Mammary epithelial cell (primary cell): Measurements from ENCODE around the gene RAPGEF2.

ENCODE experiments used
- CTCF ChIP-seq, 2 donors: IDR thresholded peaks in 1 of 2; conservative IDR thresholded peaks in 1 of 2; 2 replicates each; pipeline ENCODE4 v1.5.1; 2011 to 2012; ENCODE audit warnings: inconsistent platforms in 2 of 2, low read length in 2 of 2, mild to moderate bottlenecking in 2 of 2, control low read depth in 1 of 2, low read depth in 1 of 2; ENCODE audit not compliant: insufficient read depth in 1 of 2; ENCODE audit errors: extremely low read depth in 1 of 2
- EZH2 ChIP-seq: IDR thresholded peaks from 2 replicates; pipeline ENCODE4 v1.6.1; 2012; ENCODE audit warnings: low read length, inconsistent platforms, borderline replicate concordance

DNA sequence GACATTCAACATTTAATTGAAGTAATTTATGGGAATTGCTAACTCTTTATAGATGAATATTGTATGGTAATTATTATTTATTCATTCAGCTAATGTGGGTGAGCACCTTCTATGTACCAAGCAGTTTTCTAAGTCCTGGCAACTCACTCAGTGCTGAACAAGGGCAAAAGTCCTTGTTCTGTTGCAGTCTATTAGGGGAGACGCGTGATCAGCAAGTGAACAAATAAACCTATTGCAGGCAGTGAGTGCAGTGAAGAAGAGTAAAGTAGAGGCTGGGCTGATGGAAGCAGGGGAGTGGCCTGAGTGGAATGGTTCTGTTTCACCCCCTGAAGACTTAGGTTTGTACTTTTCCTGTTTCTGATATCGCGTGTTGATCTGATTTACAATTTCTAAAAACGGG, 214.3 kb downstream of the RAPGEF2 start:
- no peak for TF ChIP-seq CTCF (conservative IDR thresholded peaks at IDR 0.05 in 1 of 2, IDR thresholded peaks at IDR 0.05 in 1 of 2; ENCODE audit: extremely low read depth in 1 of 2, insufficient read depth in 1 of 2, low read depth in 1 of 2, low read length in 2 of 2)
- no peak for TF ChIP-seq EZH2
